Endothelial cell of umbilical vein (primary cell): ENCODE data around the gene ZNF511. TPM values are rescaled to one million over a fixed set of nuclear protein-coding genes. Genes with fewer than 3 reads are reported as not detected.

Experiments used
- BruUV-seq: library from RNA; stranded (reverse); fragments of 400-500 nt; replicated peaks from 2 replicates; lab custom pipeline; 2021; lab: Mats Ljungman, UMichigan
- CTCF ChIA-PET: fragments of 300-600, 350-600 bp; sonication (Branson Sonifier 250); formaldehyde crosslinking; loops from one replicate; lab custom pipeline; 2021; ENCODE audit warnings: antibody characterized with exemption, inconsistent platforms; lab: Charles Lee
- POLR2A ChIA-PET: fragments of 300-600, 350-600 bp; sonication (Branson Sonifier 250); formaldehyde crosslinking; loops from one replicate; lab custom pipeline; 2021; ENCODE audit warnings: antibody characterized with exemption, inconsistent platforms; lab: Charles Lee
- DNase-seq: peaks from one replicate; pipeline ENCODE4 v3.0.0-alpha.2; 2011; ENCODE audit warnings: low read depth, low spot score
- FAIRE-seq: peaks from 2 replicates; lab custom pipeline; 2011; peaks lifted over from hg19 to GRCh38; lab: Jason Lieb, UNC
- H2AFZ ChIP-seq: 2 replicates; pipeline ENCODE4 v1.6.0; 2012; ENCODE audit warnings: low read depth, low read length, control low read depth, inconsistent platforms
- H3K27ac ChIP-seq: 2 replicates; pipeline ENCODE4 v1.5.1; 2011; ENCODE audit warnings: low read depth, mild to moderate bottlenecking, control low read depth, low read length, moderate library complexity; ENCODE audit not compliant: insufficient read depth
- H3K27me3 ChIP-seq, 2 experiments: 2 replicates each; pipeline versions ENCODE4 v1.6.0 to v1.6.1; 2011; ENCODE audit warnings: low read length in 2 of 2, mixed read lengths in 1 of 2; ENCODE audit not compliant: control insufficient read depth in 2 of 2, insufficient read depth in 2 of 2
- H3K36me3 ChIP-seq, 2 experiments: 2 replicates in 1 of 2; 3 replicates in 1 of 2; pipeline ENCODE4 v1.5.1; 2011; ENCODE audit warnings: low read length in 2 of 2, mild to moderate bottlenecking in 1 of 2, moderate library complexity in 1 of 2; ENCODE audit not compliant: control insufficient read depth in 2 of 2, insufficient read depth in 2 of 2; ENCODE audit errors: extremely low read depth in 1 of 2
- H3K4me1 ChIP-seq: 3 replicates; pipeline ENCODE4 v1.5.1; 2011; ENCODE audit warnings: mild to moderate bottlenecking, low read length; ENCODE audit not compliant: control insufficient read depth, insufficient read depth; ENCODE audit errors: extremely low read depth
- H3K4me2 ChIP-seq: 2 replicates; pipeline ENCODE4 v1.6.1; 2011; ENCODE audit warnings: low read length, control low read depth, mixed read lengths; ENCODE audit not compliant: insufficient read depth
- H3K4me3 ChIP-seq, 3 experiments: fragments of 200-600 bp in 1 of 3; sonication (generic), shearing (Covaris generic) in 1 of 3; replicated peaks in 1 of 3; 2 replicates each; pipeline ENCODE4 v1.5.1; 2011 to 2016; ENCODE audit warnings: control low read depth in 3 of 3, low read length in 3 of 3, mild to moderate bottlenecking in 2 of 3, inconsistent platforms in 1 of 3, low read depth in 1 of 3, moderate library complexity in 1 of 3; ENCODE audit not compliant: insufficient read depth in 1 of 3
- H3K79me2 ChIP-seq: 2 replicates; pipeline ENCODE4 v1.6.0; 2012; ENCODE audit warnings: low read length, inconsistent platforms; ENCODE audit not compliant: control insufficient read depth, insufficient read depth
- H3K9ac ChIP-seq: replicated peaks from 2 replicates; pipeline ENCODE3; 2011; ENCODE audit warnings: low read length, control low read depth; ENCODE audit not compliant: insufficient read depth; ENCODE audit errors: extremely low read depth
- H3K9me1 ChIP-seq: replicated peaks from 3 replicates; pipeline ENCODE4 v1.6.0; 2011; ENCODE audit warnings: mild to moderate bottlenecking, low read length; ENCODE audit not compliant: control insufficient read depth, insufficient read depth; ENCODE audit errors: extremely low read depth
- H3K9me3 ChIP-seq: replicated peaks from 2 replicates; pipeline ENCODE4 v1.5.1; 2012; ENCODE audit warnings: low read length, inconsistent platforms; ENCODE audit not compliant: control insufficient read depth, insufficient read depth
- H4K20me1 ChIP-seq: replicated peaks from 2 replicates; pipeline ENCODE3; 2011; ENCODE audit warnings: mild to moderate bottlenecking, low read length; ENCODE audit not compliant: control insufficient read depth, insufficient read depth; ENCODE audit errors: extremely low read depth
- EZH2 ChIP-seq: IDR thresholded peaks from 2 replicates; pipeline ENCODE4 v1.6.1; 2012; ENCODE audit warnings: borderline replicate concordance, low read depth, mild to moderate bottlenecking, moderate library complexity, low read length, inconsistent platforms; ENCODE audit not compliant: severe bottlenecking
- FOS ChIP-seq: IDR thresholded peaks from 2 replicates; pipeline ENCODE4 v1.6.1; 2011; ENCODE audit warnings: mild to moderate bottlenecking, low read length, moderate library complexity, borderline replicate concordance; ENCODE audit not compliant: insufficient read depth
- GATA2 ChIP-seq: IDR thresholded peaks from 2 replicates; pipeline ENCODE4 v1.7.0; 2011; ENCODE audit warnings: low read depth, mild to moderate bottlenecking, moderate library complexity, mixed read lengths, low read length; ENCODE audit not compliant: insufficient read length, insufficient read depth
- JUN ChIP-seq: IDR thresholded peaks from 2 replicates; pipeline ENCODE4 v1.6.1; 2011; ENCODE audit warnings: borderline replicate concordance, low read depth; ENCODE audit not compliant: insufficient read length, insufficient read depth
- MYC ChIP-seq: IDR thresholded peaks from one replicate; pipeline ENCODE4 v1.6.1; 2011; ENCODE audit warnings: mild to moderate bottlenecking, low read depth, low read length
- POLR2A ChIP-seq: IDR thresholded peaks from 2 replicates; pipeline ENCODE4 v1.6.1; 2012; ENCODE audit warnings: low read depth, mild to moderate bottlenecking, control low read depth, low read length
- POLR2AphosphoS5 ChIP-seq: IDR thresholded peaks from 2 replicates; pipeline ENCODE4 v1.6.1; 2012; ENCODE audit warnings: low read depth, mild to moderate bottlenecking, control low read depth, low read length, moderate library complexity; ENCODE audit not compliant: insufficient read depth
- dilution Hi-C: fragments of 300-500 bp; cut with MboI; formaldehyde crosslinking; loops from one replicate; pipeline ENCODE4 v1.15.0; 2019; ENCODE audit warnings: low sequenced_read_pairs; ENCODE audit not compliant: extremely low pct_ligation_motif_present
- intact Hi-C: fragments of 100-400 bp; cut with micrococcal nuclease; formaldehyde crosslinking; loops from one replicate; pipeline ENCODE4 v1.10.0; 2022
- polyA plus RNA-seq, 4 experiments: library from polyadenylated mRNA; depleted of rRNA in 3 of 4; stranded (reverse) in 3 of 4; unstranded in 1 of 4; fragments of >200 nt; gene quantifications; 2 replicates each; pipeline versions ENCODE4 v1.2.1 to v1.2.3, GENCODE V29; 2011 to 2012; ENCODE audit warnings: missing spikeins in 1 of 4
- total RNA-seq: library from RNA; stranded (reverse); gene quantifications from 2 replicates; pipeline ENCODE4 v1.2.3, GENCODE V29; 2021
- TF ChIP-seq, protein P1 (sequence below): IDR thresholded peaks from 2 replicates; pipeline ENCODE4 v1.6.1; 2011; ENCODE audit not compliant: insufficient read depth, insufficient read length
- TF ChIP-seq, protein P2 (sequence below), 2 donors: IDR thresholded peaks; 1 replicate in 1 of 2; 2 replicates in 1 of 2; pipeline ENCODE4 v1.5.1; 2011; ENCODE audit warnings: low read length in 2 of 2, mild to moderate bottlenecking in 2 of 2, moderate library complexity in 2 of 2, control low read depth in 1 of 2, inconsistent platforms in 1 of 2, low read depth in 1 of 2; ENCODE audit not compliant: insufficient read depth in 1 of 2; ENCODE audit errors: extremely low read depth in 1 of 2

Gene ZNF511
- total and polyA plus RNA-seq, 2 donors (not counting 3 experiments of a cell fraction or from before 2014, with no cell fraction given), result 25.6 to 37.9 TPM

DNA sequence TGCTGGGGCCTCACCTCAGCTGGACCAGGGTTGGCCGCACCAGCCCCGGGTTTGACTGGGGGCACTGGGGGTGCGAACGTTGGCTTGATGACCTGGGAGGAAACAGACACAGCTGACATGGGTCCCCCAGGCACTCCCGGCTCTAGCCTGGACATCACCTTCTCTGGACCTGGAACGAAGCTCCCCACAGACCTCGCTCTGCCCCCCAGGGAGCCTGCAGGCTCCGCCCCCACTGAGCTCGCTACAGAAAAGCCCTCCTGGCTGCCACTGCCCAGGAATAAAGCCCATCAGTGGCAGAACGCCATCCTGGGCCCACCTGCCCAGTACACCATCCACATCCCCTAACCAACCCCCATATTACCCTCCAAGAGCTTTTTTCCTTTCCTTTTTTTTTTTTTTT lies 45.0 kb upstream of the ZNF511 start:
- BruUV-seq, result no TSS peak
- H3K4me2 ChIP-seq, result no peak overlapping the region
- no peak overlapping the region for H3K4me3 ChIP-seq
- peaks cover 9% of the 10 kb centered on the region for H3K4me1 ChIP-seq
- no peak overlapping the region for H2AFZ ChIP-seq
- H3K27me3 ChIP-seq, result peaks cover 0 to 4% of the 10 kb centered on the region in 2 experiments
- H3K36me3 ChIP-seq, result no peaks in the 10 kb centered on the region
- no peaks in the 10 kb centered on the region for H4K20me1 ChIP-seq
- no peak for DNase-seq
- no peak for TF ChIP-seq MYC
- TF ChIP-seq GATA2, result no peak
- TF ChIP-seq, protein P1, sequence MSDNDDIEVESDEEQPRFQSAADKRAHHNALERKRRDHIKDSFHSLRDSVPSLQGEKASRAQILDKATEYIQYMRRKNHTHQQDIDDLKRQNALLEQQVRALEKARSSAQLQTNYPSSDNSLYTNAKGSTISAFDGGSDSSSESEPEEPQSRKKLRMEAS, result no peak
- TF ChIP-seq, protein P2, sequence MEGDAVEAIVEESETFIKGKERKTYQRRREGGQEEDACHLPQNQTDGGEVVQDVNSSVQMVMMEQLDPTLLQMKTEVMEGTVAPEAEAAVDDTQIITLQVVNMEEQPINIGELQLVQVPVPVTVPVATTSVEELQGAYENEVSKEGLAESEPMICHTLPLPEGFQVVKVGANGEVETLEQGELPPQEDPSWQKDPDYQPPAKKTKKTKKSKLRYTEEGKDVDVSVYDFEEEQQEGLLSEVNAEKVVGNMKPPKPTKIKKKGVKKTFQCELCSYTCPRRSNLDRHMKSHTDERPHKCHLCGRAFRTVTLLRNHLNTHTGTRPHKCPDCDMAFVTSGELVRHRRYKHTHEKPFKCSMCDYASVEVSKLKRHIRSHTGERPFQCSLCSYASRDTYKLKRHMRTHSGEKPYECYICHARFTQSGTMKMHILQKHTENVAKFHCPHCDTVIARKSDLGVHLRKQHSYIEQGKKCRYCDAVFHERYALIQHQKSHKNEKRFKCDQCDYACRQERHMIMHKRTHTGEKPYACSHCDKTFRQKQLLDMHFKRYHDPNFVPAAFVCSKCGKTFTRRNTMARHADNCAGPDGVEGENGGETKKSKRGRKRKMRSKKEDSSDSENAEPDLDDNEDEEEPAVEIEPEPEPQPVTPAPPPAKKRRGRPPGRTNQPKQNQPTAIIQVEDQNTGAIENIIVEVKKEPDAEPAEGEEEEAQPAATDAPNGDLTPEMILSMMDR (IDR thresholded peaks at IDR 0.05; ENCODE audit: extremely low read depth in 1 of 2, insufficient read depth in 1 of 2, low read depth in 1 of 2, low read length in 2 of 2), result no peak
- TF ChIP-seq POLR2AphosphoS5, result no peak
- TF ChIP-seq POLR2A, result no peak
- no peak for TF ChIP-seq JUN
- no peak for TF ChIP-seq EZH2
- TF ChIP-seq FOS, result no peak
- ChIA-PET CTCF (interaction anchor here (1.1 to 1.8 kb wide), 3 partner anchors 12 to 44 kb away, joined by 3 to 6 read pairs (median 3); no protein-coding TSS in a partner anchor), POLR2A (no interaction called here)
- no peaks in the 10 kb centered on the region for H3K9me1 ChIP-seq
- H3K27ac ChIP-seq, result no peak overlapping the region
- H3K79me2 ChIP-seq, result no peaks in the 10 kb centered on the region
- no peak overlapping the region for H3K9ac ChIP-seq
- H3K9me3 ChIP-seq, result no peaks in the 10 kb centered on the region
- dilution Hi-C loops, result no loop called here
- intact Hi-C loops, result no loop called here
- no peak for FAIRE-seq
